Parathyroid adenoma (tissue), 2 donors: ENCODE data around the gene NECTIN3.

Experiments used
- H2AFZ ChIP-seq: fragments of 300-600 bp; sonication (generic); one replicate; pipeline ENCODE4 v1.7.0; 2017; ENCODE audit warnings: antibody characterized with exemption, mild to moderate bottlenecking
- H3K27ac ChIP-seq: fragments of 300-600 bp; sonication (generic); one replicate; pipeline ENCODE4 v1.7.0; 2017
- H3K27me3 ChIP-seq: fragments of 300-600 bp; sonication (generic); one replicate; pipeline ENCODE4 v1.7.0; 2017; ENCODE audit warnings: low read length; ENCODE audit not compliant: control insufficient read depth, insufficient read depth
- H3K36me3 ChIP-seq: fragments of 300-600 bp; sonication (generic); one replicate; pipeline ENCODE4 v1.7.0; 2017; ENCODE audit warnings: low read length; ENCODE audit not compliant: control insufficient read depth, insufficient read depth
- H3K4me1 ChIP-seq: fragments of 300-600 bp; sonication (generic); one replicate; pipeline ENCODE4 v1.7.0; 2017; ENCODE audit warnings: control low read depth
- H3K4me2 ChIP-seq: fragments of 300-600 bp; sonication (generic); one replicate; pipeline ENCODE4 v1.7.0; 2017; ENCODE audit warnings: low read length
- H3K4me3 ChIP-seq: fragments of 300-600 bp; sonication (generic); one replicate; pipeline ENCODE4 v1.7.0; 2017; ENCODE audit warnings: low read depth, low read length
- H3K79me2 ChIP-seq: fragments of 300-600 bp; sonication (generic); one replicate; pipeline ENCODE4 v1.7.0; 2017; ENCODE audit warnings: control low read depth
- H3K9ac ChIP-seq: fragments of 300-600 bp; sonication (generic); one replicate; pipeline ENCODE4 v1.7.0; 2017; ENCODE audit warnings: mild to moderate bottlenecking
- H3K9me3 ChIP-seq: fragments of 300-600 bp; sonication (generic); one replicate; pipeline ENCODE4 v1.7.0; 2017; ENCODE audit warnings: low read length; ENCODE audit not compliant: control insufficient read depth
- TF ChIP-seq, protein P1 (sequence below): fragments of 300-600 bp; sonication (generic); IDR thresholded peaks from one replicate; pipeline ENCODE4 v1.7.0; 2017; ENCODE audit warnings: antibody characterized with exemption, mild to moderate bottlenecking
- donor health status: primary hyperparathyroidism.

The NECTIN3 gene

DNA sequence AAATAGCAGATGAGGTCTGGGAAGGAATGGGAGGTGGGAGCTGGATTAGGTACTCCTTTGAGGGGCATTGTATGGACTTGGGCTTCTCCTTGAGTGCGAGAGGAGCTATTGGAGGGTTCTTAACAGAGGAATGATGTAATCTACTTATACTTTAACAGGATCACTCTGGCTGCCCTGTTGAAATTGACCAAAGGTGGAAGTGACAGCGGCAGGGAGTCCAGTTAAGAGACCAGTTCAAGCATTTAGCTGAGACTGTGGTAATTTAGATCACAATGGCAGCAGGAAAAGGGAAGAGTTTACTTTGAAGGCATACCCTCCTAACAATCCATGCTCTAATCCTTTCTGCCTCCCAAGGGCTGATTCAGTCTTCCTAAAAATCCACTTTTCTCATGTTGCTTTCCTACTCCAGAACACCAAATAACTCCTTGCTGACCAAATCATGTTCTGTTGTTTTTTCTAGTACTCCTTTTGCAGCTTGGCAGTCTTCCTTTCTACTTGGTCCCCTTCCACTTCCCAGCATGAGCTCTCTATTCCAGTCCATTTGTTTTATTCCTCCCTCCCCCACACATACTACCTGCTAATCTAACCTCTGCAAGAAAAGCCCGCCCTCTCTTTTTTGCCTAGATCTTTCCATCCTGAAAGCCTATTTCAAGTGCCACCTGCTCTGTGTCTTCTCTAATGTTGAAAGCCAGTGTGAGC, 139.4 kb downstream of the NECTIN3 start:
- H3K27me3 ChIP-seq = no peaks in the 10 kb centered on the region
- H3K4me2 ChIP-seq = no peak overlapping the region
- H3K79me2 ChIP-seq = no peaks in the 10 kb centered on the region
- H3K9me3 ChIP-seq = no peaks in the 10 kb centered on the region
- no peak overlapping the region for H3K27ac ChIP-seq
- H3K4me1 ChIP-seq = no peaks in the 10 kb centered on the region
- TF ChIP-seq, protein P1, sequence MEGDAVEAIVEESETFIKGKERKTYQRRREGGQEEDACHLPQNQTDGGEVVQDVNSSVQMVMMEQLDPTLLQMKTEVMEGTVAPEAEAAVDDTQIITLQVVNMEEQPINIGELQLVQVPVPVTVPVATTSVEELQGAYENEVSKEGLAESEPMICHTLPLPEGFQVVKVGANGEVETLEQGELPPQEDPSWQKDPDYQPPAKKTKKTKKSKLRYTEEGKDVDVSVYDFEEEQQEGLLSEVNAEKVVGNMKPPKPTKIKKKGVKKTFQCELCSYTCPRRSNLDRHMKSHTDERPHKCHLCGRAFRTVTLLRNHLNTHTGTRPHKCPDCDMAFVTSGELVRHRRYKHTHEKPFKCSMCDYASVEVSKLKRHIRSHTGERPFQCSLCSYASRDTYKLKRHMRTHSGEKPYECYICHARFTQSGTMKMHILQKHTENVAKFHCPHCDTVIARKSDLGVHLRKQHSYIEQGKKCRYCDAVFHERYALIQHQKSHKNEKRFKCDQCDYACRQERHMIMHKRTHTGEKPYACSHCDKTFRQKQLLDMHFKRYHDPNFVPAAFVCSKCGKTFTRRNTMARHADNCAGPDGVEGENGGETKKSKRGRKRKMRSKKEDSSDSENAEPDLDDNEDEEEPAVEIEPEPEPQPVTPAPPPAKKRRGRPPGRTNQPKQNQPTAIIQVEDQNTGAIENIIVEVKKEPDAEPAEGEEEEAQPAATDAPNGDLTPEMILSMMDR = no peak
- H3K36me3 ChIP-seq = no peaks in the 10 kb centered on the region
- H3K4me3 ChIP-seq = no peak overlapping the region
- no peak overlapping the region for H2AFZ ChIP-seq
- no peak overlapping the region for H3K9ac ChIP-seq

DNA sequence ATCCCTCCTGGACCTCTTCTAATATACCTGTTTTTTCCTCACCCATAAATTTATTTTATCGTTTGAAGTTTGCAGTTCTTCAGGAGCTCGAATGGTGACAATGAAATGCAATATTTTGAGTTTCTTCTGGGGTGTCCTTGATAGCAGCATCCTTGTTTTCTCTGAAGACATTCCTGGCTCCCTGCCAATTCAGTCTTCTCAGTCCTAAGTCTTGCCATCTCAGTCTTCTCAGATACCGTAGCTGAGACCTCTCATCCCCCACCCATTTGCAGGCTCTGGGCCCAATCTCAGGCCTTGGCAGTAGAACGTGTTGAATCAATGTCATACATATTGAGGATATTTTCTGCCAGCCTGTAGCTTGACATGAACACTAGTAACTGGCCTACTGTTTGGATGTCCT, 140.9 kb downstream of the NECTIN3 start:
- Histone ChIP-seq H3K4me3 (no peak overlapping the region), H3K36me3 (no peaks in the 10 kb centered on the region), H2AFZ (no peak overlapping the region), H3K27ac (no peak overlapping the region), H3K9me3 (no peaks in the 10 kb centered on the region), H3K4me1 (no peaks in the 10 kb centered on the region), H3K4me2 (no peak overlapping the region), H3K79me2 (no peaks in the 10 kb centered on the region), H3K27me3 (no peaks in the 10 kb centered on the region), H3K9ac (no peak overlapping the region)
- TF ChIP-seq, protein P1 = no peak

DNA sequence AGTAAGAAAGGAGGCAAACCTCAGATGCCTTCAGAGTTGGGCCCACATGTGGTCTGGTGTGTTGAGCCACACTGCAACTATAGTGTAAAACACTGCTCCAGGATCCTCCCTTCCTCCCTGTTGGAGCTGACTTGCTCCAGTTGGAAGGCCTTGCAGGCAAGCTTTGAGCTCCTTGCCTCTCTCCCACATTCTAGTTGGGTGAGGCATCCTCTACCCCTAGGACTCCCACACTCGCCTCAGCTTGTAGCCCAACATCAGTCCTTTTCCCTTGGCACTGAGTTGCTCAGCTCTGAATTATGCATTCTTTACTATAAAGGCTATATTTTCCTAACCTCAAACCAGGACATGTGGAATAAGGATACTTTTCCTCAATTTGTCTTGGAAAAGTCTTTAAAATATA, 143.9 kb downstream of the NECTIN3 start:
- H3K36me3 ChIP-seq = no peaks in the 10 kb centered on the region

DNA sequence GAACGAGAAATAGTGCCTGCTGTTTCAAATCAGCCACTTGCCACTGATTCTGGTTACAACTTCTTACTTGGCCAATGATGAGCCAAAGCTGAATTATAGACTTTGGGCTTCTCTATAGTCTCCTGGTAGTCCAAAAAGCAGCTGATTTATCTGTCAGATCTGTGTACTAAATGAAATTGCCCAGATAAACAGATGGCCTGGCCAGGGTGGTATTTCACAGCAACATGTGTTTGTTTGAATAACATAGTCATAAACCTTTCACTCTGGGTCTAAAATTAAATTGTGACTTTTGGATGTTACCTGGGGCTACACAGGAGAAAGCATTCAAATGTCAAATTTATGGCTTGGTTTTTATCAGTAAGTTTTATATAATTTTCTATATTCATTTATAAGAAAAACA, 147.0 kb downstream of the NECTIN3 start:
- no peaks in the 10 kb centered on the region for H3K9me3 ChIP-seq
- no peak overlapping the region for H2AFZ ChIP-seq
- H3K27me3 ChIP-seq = no peaks in the 10 kb centered on the region

More for the DNA sequence above, 143.9 kb downstream of the NECTIN3 start:
- Histone ChIP-seq H3K4me2 (no peak overlapping the region), H2AFZ (no peak overlapping the region), H3K9ac (no peak overlapping the region), H3K9me3 (no peaks in the 10 kb centered on the region), H3K27ac (no peak overlapping the region), H3K4me3 (no peak overlapping the region), H3K79me2 (no peaks in the 10 kb centered on the region), H3K4me1 (no peaks in the 10 kb centered on the region), H3K27me3 (no peaks in the 10 kb centered on the region)
- TF ChIP-seq, protein P1 = no peak

More for the DNA sequence above, 147.0 kb downstream of the NECTIN3 start:
- Histone ChIP-seq H3K27ac (no peak overlapping the region), H3K9ac (no peak overlapping the region), H3K36me3 (no peaks in the 10 kb centered on the region), H3K4me1 (no peaks in the 10 kb centered on the region), H3K4me2 (no peak overlapping the region), H3K79me2 (no peaks in the 10 kb centered on the region), H3K4me3 (no peak overlapping the region)
- TF ChIP-seq, protein P1 = no peak
